Stomach (tissue), 4 donors: ENCODE results near the gene GLRA2.

Experiments used
- CTCF ChIP-seq, 7 experiments: fragments of 450-650 bp in 4 of 7; fragments of 200-600 bp in 3 of 7; sonication (generic) in 3 of 7; IDR thresholded peaks; one replicate each; pipeline ENCODE4 v1.5.1; 2016 to 2019; ENCODE audit warnings: antibody characterized with exemption in 7 of 7, control low read depth in 2 of 7, mild to moderate bottlenecking in 1 of 7
- EP300 ChIP-seq: sonication (generic); formaldehyde crosslinking; IDR thresholded peaks from one replicate; pipeline ENCODE4 v1.6.1; 2017; ENCODE audit warnings: antibody characterized with exemption
- POLR2A ChIP-seq, 4 donors: fragments of 450-650 bp; IDR thresholded peaks; one replicate each; pipeline ENCODE4 v1.6.1; 2016; ENCODE audit warnings: antibody characterized with exemption in 4 of 4, control low read depth in 2 of 4, mild to moderate bottlenecking in 1 of 4, moderate library complexity in 1 of 4
- POLR2AphosphoS5 ChIP-seq, 3 donors: sonication (generic); formaldehyde crosslinking; IDR thresholded peaks; one replicate each; pipeline ENCODE4 v1.6.1; 2016; ENCODE audit warnings: antibody characterized with exemption in 3 of 3

- no peak for TF ChIP-seq POLR2AphosphoS5 (IDR thresholded peaks at IDR 0.05)
- no peak for TF ChIP-seq EP300
- TF ChIP-seq CTCF (IDR thresholded peaks at IDR 0.05), result no peak
- no peak for TF ChIP-seq POLR2A (IDR thresholded peaks at IDR 0.05)
Observed at GRCh38 chrX:14672611-14673172, 143.4 kb downstream of the GLRA2 start.
